GM21390 (cell line): ENCODE results near the gene SERGEF.

Experiments
- ATAC-seq: cut with Tn5 transposase; IDR thresholded peaks from one replicate; pipeline ENCODE4 v1.9.1; 2021; ENCODE audit not compliant: unreplicated experiment

SERGEF gene

GRCh38 chr11:17954395-17955252 lies 58.2 kb downstream of the SERGEF start:
- ATAC-seq, result no peak

GRCh38 chr11:17952487-17952886 lies 60.4 kb downstream of the SERGEF start:
- no peak for ATAC-seq

GRCh38 chr11:17951685-17952388 lies 61.0 kb downstream of the SERGEF start:
- ATAC-seq, result no peak

GRCh38 chr11:17950644-17951043 lies 62.2 kb downstream of the SERGEF start:
- ATAC-seq, result no peak

- no peak for ATAC-seq
Observed at GRCh38 chr11:17948296-17948695, 64.6 kb downstream of the SERGEF start.

- ATAC-seq, result no peak
Observed at GRCh38 chr11:17939542-17939941, 73.3 kb downstream of the SERGEF start.

GRCh38 chr11:17936790-17937189 lies 76.1 kb downstream of the SERGEF start:
- ATAC-seq, result no peak

- no peak for ATAC-seq
Observed at GRCh38 chr11:17934194-17934593, 78.7 kb downstream of the SERGEF start.

- ATAC-seq, result no peak
Observed at GRCh38 chr11:17933708-17934107, 79.1 kb downstream of the SERGEF start.

- no peak for ATAC-seq
Observed at GRCh38 chr11:17932472-17932871, 80.4 kb downstream of the SERGEF start.

- no peak for ATAC-seq
Observed at GRCh38 chr11:17931595-17931994, 81.3 kb downstream of the SERGEF start.

- no peak for ATAC-seq
Observed at GRCh38 chr11:17930544-17931125, 82.2 kb downstream of the SERGEF start.

- ATAC-seq, result no peak
Observed at GRCh38 chr11:17929171-17929570, 83.7 kb downstream of the SERGEF start.

GRCh38 chr11:17927681-17928343 lies 85.0 kb downstream of the SERGEF start:
- ATAC-seq, result no peak

- ATAC-seq, result no peak
Observed at GRCh38 chr11:17927041-17927440, 85.8 kb downstream of the SERGEF start.

- no peak for ATAC-seq
Observed at GRCh38 chr11:17924713-17925112, 88.1 kb downstream of the SERGEF start.

GRCh38 chr11:17923217-17923616 lies 89.6 kb downstream of the SERGEF start:
- ATAC-seq, result no peak

- no peak for ATAC-seq
Observed at GRCh38 chr11:17922416-17922788, 90.4 kb downstream of the SERGEF start.

GRCh38 chr11:17921659-17922415 lies 91.0 kb downstream of the SERGEF start:
- ATAC-seq, result no peak

GRCh38 chr11:17918049-17918605 lies 94.7 kb downstream of the SERGEF start:
- no peak for ATAC-seq
